ENCODE results near the gene TSPAN7.
A peak's percentile ranks its signal among the peaks of the same experiment; 100 is the strongest.

Gene TSPAN7

DNA sequence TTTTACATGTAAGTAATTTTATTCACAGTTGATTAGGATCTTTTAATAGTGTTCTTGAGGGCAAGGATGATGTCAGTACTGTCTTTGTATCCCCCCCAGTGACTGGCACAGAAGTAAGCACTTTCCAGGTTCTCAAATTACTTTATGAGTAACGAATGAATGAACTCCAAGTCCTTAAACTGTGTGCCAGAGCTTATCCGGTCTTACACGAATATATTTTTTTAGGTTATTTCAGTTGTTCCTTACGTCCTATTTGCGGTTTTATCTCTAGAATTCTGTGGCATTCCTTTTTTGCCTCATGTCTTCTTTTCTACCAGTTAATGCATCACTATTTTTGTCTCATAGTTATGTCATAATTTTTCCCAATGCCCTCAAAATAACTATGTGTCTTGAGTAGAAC, 133.1 kb downstream of the TSPAN7 start:
- no peak for FAIRE-seq

DNA sequence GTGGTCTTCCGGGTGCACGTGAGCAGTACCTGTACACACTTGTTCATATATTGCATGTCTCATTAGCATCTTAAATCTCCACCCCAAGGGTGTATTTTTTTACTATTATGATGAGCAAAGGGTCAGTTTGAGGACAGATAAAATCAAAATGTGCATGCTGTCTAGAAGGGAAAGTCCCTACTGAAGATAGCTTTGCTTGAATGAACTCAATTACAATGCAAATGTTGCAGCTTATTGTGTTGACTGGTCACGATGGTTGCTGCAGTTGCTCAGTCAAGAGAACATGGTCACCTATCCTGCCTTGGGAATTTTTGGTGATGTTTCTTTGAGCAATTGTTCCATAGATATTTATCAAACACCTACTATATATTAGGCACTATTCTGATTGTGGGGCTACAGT, 136.1 kb downstream of the TSPAN7 start:
- FAIRE-seq, result no peak

- FAIRE-seq, result no peak
These were observed 137.8 kb downstream of the TSPAN7 start for GRCh38 chrX:38699121-38699520.

- FAIRE-seq, result no peak
These were observed 138.4 kb downstream of the TSPAN7 start for GRCh38 chrX:38699696-38700095.

DNA sequence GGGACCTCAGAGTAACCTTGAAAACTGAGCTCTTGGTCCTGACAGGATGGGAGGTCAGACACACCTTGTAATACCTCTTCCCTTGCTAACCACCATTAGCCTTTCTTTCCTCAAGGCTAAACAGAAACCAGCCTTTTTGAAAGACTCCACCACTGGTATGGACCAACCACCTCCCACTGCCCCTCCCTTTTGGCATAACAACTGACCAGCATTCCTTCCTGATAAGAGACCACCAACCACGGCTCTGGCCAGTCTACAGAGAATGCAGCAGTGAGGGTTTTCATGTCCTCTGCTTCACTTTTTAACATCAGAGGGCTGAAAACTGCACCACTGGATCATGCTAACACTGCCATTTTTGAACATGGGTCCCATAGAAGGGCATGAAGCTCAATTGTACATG, 139.7 kb downstream of the TSPAN7 start:
- FAIRE-seq, result no peak

- peak; percentile 43 for FAIRE-seq
These were observed 143.0 kb downstream of the TSPAN7 start for GRCh38 chrX:38704146-38704882.

DNA sequence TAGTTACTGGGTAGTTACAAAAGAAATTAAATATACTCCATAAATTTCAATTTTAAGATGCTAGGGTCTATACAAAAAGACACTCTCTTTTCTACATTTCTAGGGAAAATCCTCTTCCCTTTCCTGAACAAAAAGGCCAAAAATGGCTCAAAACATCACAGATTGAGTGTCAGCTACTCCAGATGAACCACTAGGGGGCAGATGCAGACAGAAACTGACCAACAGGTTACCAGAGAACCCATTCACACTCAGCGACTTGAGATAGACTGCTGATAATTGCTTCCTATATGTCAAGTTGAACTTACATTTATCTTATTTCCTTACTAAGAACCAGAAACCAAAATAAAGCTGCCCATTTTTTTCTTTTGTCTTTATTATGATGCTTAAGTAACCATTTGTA, 156.5 kb downstream of the TSPAN7 start:
- FAIRE-seq, result no peak

GRCh38 chrX:38718311-38718710, 157.0 kb downstream of the TSPAN7 start:
- FAIRE-seq, result no peak

GRCh38 chrX:38726612-38727011, 165.3 kb downstream of the TSPAN7 start:
- FAIRE-seq, result no peak

GRCh38 chrX:38727668-38728067, 166.3 kb downstream of the TSPAN7 start:
- no peak for FAIRE-seq

DNA sequence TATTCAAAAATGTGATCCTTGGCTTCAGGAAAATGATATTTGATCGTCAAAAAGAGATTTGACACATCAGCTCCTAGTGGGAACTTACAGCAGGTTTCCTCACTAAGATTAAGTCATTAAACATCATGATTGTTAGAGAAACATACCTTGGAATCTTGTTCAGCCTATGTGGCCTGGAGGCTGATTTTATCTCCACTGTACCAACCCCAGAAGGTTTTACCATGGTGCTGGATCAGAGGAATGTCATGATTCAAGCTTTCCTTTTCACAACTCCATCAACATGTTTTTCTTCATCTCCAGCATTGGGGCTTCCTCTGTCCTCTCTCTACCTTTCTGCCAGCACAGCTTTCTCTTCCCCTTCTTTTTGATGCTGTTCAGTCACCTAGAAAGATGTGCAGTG, 171.5 kb downstream of the TSPAN7 start:
- FAIRE-seq, result no peak
